Lung (tissue), 12 donors: ENCODE data around the gene CACNA1C. TPM values are rescaled to one million over a fixed set of nuclear protein-coding genes. Genes with fewer than 3 reads are reported as not detected.
A peak's percentile ranks its signal among the peaks of the same experiment; 100 is the strongest.

Experiments used
- ATAC-seq: fragments of 200-7000 bp; cut with Tn5 transposase; one replicate; pipeline ENCODE4 v1.9.1; 2020; ENCODE audit warnings: moderate number of reproducible peaks; ENCODE audit not compliant: insufficient read depth, low FRiP score
- DNase-seq, 3 donors: peaks; one replicate each; pipeline ENCODE4 v3.0.0-alpha.2; 2013 to 2017
- H3K27ac ChIP-seq, 2 donors: one replicate each; pipeline ENCODE4 v1.5.1; 2013; ENCODE audit warnings: mild to moderate bottlenecking in 2 of 2, moderate library complexity in 2 of 2, control low read depth in 1 of 2, inconsistent platforms in 1 of 2, low read depth in 1 of 2, low read length in 1 of 2
- H3K27me3 ChIP-seq, 3 donors: one replicate each; pipeline ENCODE4 v1.5.1; 2013; ENCODE audit warnings: low read length in 2 of 3; ENCODE audit not compliant: control insufficient read depth in 3 of 3, insufficient read depth in 3 of 3
- H3K36me3 ChIP-seq, 4 donors: one replicate each; pipeline ENCODE4 v1.5.1; 2013; ENCODE audit warnings: low read length in 4 of 4, mild to moderate bottlenecking in 1 of 4, moderate library complexity in 1 of 4; ENCODE audit not compliant: control insufficient read depth in 4 of 4, insufficient read depth in 4 of 4
- H3K4me1 ChIP-seq, 5 donors: one replicate each; pipeline ENCODE4 v1.5.1; 2013; ENCODE audit warnings: low read length in 5 of 5, mild to moderate bottlenecking in 2 of 5, moderate library complexity in 1 of 5; ENCODE audit not compliant: control insufficient read depth in 5 of 5, insufficient read depth in 5 of 5
- H3K4me3 ChIP-seq: one replicate; pipeline ENCODE4 v1.5.1; 2013; ENCODE audit warnings: mild to moderate bottlenecking, control low read depth, moderate library complexity
- H3K9ac ChIP-seq, 2 donors: one replicate each; pipeline ENCODE4 v1.5.1; 2013; ENCODE audit warnings: low read length in 2 of 2, control low read depth in 1 of 2; ENCODE audit not compliant: insufficient read depth in 1 of 2
- H3K9me3 ChIP-seq, 4 donors: one replicate each; pipeline ENCODE4 v1.5.1; 2013; ENCODE audit warnings: low read length in 3 of 4, mild to moderate bottlenecking in 1 of 4, moderate library complexity in 1 of 4; ENCODE audit not compliant: control insufficient read depth in 4 of 4, insufficient read depth in 3 of 4
- CTCF ChIP-seq: IDR thresholded peaks from 2 replicates; pipeline ENCODE4 v1.5.1; 2012; ENCODE audit warnings: mild to moderate bottlenecking; ENCODE audit errors: control extremely low read depth, extremely low read depth
- whole genome bisulfite sequencing, 2 donors: extraction: QIAGEN DNeasy Blood & Tissue Kit; methylation state at CpG; one replicate each; pipeline ENCODE4 v1.1.7; 2013; 5-methylcytosine and 5-hydroxymethylcytosine counted together
- polyA plus RNA-seq, 2 donors: library from polyadenylated mRNA; stranded (reverse); fragments of 200-250 nt; gene quantifications; one replicate each; pipeline ENCODE4 v1.2.1, GENCODE V29; 2013
- total RNA-seq, 2 donors: library from RNA; depleted of rRNA in 1 of 2; stranded (reverse); fragments of >200 nt in 1 of 2; gene quantifications; one replicate each; pipeline ENCODE4 v1.2.1, GENCODE V29; 2014 to 2021
- donor health status: control.
- donor health status: control.
- donor health status: Bipolar disorder and iron deficiency.
- donor health status: healthy.
- donor health status: DM: yes; HTN: yes; CAD: no.

Gene CACNA1C
- total and polyA plus RNA-seq, 4 donors: 3.2 to 17.5 (median 7.5) TPM

- ATAC-seq (no peak), DNase-seq (peak in 1 of 3 donors; percentile 22)
- Histone ChIP-seq H3K27me3 (peaks cover 0 to 3% (median 0%) of the 10 kb centered on the region in 3 donors), H3K27ac (peak overlapping the region; percentile 60 to 63), H3K9ac (no peak overlapping the region), H3K4me3 (no peak overlapping the region), H3K4me1 (peaks cover 0 to 12% (median 4%) of the 10 kb centered on the region in 5 donors), H3K36me3 (no peaks in the 10 kb centered on the region), H3K9me3 (no peaks in the 10 kb centered on the region)
- WGBS, 2 donors: 77 to 90% methylated on average over 14 of the region's 14 CpGs
- no peak for TF ChIP-seq CTCF
These were observed 249.0 kb downstream of the CACNA1C start for GRCh38 chr12:2301531-2302461.

- Histone ChIP-seq H3K36me3 (no peaks in the 10 kb centered on the region), H3K9me3 (no peaks in the 10 kb centered on the region), H3K27ac (peak overlapping the region in 1 of 2 donors; percentile 26), H3K27me3 (peaks cover 0 to 3% (median 0%) of the 10 kb centered on the region in 3 donors), H3K4me3 (no peak overlapping the region), H3K9ac (no peak overlapping the region), H3K4me1 (peaks cover 0 to 9% (median 4%) of the 10 kb centered on the region in 5 donors)
- DNase-seq: no peak
- ATAC-seq: no peak
- TF ChIP-seq CTCF: no peak
- WGBS, 2 donors: 83 to 84% methylated on average over 21 of the region's 21 CpGs
These were observed 250.2 kb downstream of the CACNA1C start for GRCh38 chr12:2302711-2303580.

- TF ChIP-seq CTCF: no peak
- H3K4me1 ChIP-seq: peaks cover 0 to 9% (median 4%) of the 10 kb centered on the region in 5 donors
- 79 to 92% methylated on average over 12 of the region's 12 CpGs for WGBS, 2 donors
- H3K27ac ChIP-seq: no peak overlapping the region
- ATAC-seq (no peak), DNase-seq (no peak)
- H3K36me3 ChIP-seq: no peaks in the 10 kb centered on the region
- no peak overlapping the region for H3K4me3 ChIP-seq
- no peak overlapping the region for H3K9ac ChIP-seq
- H3K27me3 ChIP-seq: peaks cover 0 to 3% (median 0%) of the 10 kb centered on the region in 3 donors
- H3K9me3 ChIP-seq: no peaks in the 10 kb centered on the region
These were observed 251.4 kb downstream of the CACNA1C start for GRCh38 chr12:2304223-2304622.
